ENCODE data around the gene LVRN. TPM values are rescaled to one million over a fixed set of nuclear protein-coding genes. Genes with fewer than 3 reads are reported as not detected.

LVRN gene
- total RNA-seq, 1 donor from 2014 or later, result 0.26 TPM

- H3K4me3 ChIP-seq (ENCODE audit: low read depth, low read length), result no peak overlapping the region
- no peak for FAIRE-seq
- peaks cover 33% of the 10 kb centered on the region for H3K27me3 ChIP-seq (ENCODE audit: control insufficient read depth, insufficient read depth, low read length)
- no peaks in the 10 kb centered on the region for H3K36me3 ChIP-seq (ENCODE audit: control insufficient read depth, insufficient read depth, low read length)
- no peak for TF ChIP-seq CTCF (IDR thresholded peaks at IDR 0.05; ENCODE audit: insufficient read depth, low read length, severe bottlenecking)
- no peak for DNase-seq (ENCODE audit: low read depth)
Measured at GRCh38 chr5:115963566-115963965, 1.3 kb downstream of the LVRN start.

GRCh38 chr5:115968770-115969169 lies 6.5 kb downstream of the LVRN start:
- TF ChIP-seq CTCF (IDR thresholded peaks at IDR 0.05; ENCODE audit: insufficient read depth, low read length, severe bottlenecking), result no peak
- Histone ChIP-seq H3K27me3 (ENCODE audit: control insufficient read depth, insufficient read depth, low read length) (peaks cover 3% of the 10 kb centered on the region), H3K36me3 (ENCODE audit: control insufficient read depth, insufficient read depth, low read length) (no peaks in the 10 kb centered on the region), H3K4me3 (ENCODE audit: low read depth, low read length) (no peak overlapping the region)
- DNase-seq (ENCODE audit: low read depth) (no peak), FAIRE-seq (no peak)

GRCh38 chr5:115977096-115977495 lies 14.8 kb downstream of the LVRN start:
- no peak for FAIRE-seq
- Histone ChIP-seq H3K27me3 (ENCODE audit: control insufficient read depth, insufficient read depth, low read length) (no peaks in the 10 kb centered on the region), H3K4me3 (ENCODE audit: low read depth, low read length) (no peak overlapping the region), H3K36me3 (ENCODE audit: control insufficient read depth, insufficient read depth, low read length) (no peaks in the 10 kb centered on the region)
- DNase-seq (ENCODE audit: low read depth), result no peak
- TF ChIP-seq CTCF (IDR thresholded peaks at IDR 0.05; ENCODE audit: insufficient read depth, low read length, severe bottlenecking), result no peak

- no peak for FAIRE-seq
- H3K4me3 ChIP-seq (ENCODE audit: low read depth, low read length), result no peak overlapping the region
- TF ChIP-seq CTCF (IDR thresholded peaks at IDR 0.05; ENCODE audit: insufficient read depth, low read length, severe bottlenecking), result no peak
- H3K27me3 ChIP-seq (ENCODE audit: control insufficient read depth, insufficient read depth, low read length), result no peaks in the 10 kb centered on the region
- DNase-seq (ENCODE audit: low read depth), result peak; percentile 35
- H3K36me3 ChIP-seq (ENCODE audit: control insufficient read depth, insufficient read depth, low read length), result no peaks in the 10 kb centered on the region
Measured at GRCh38 chr5:115977988-115978387, 15.7 kb downstream of the LVRN start.

GRCh38 chr5:115978779-115979178 lies 16.5 kb downstream of the LVRN start:
- H3K27me3 ChIP-seq (ENCODE audit: control insufficient read depth, insufficient read depth, low read length), result no peaks in the 10 kb centered on the region
- TF ChIP-seq CTCF (IDR thresholded peaks at IDR 0.05; ENCODE audit: insufficient read depth, low read length, severe bottlenecking), result no peak
- H3K4me3 ChIP-seq (ENCODE audit: low read depth, low read length), result no peak overlapping the region
- H3K36me3 ChIP-seq (ENCODE audit: control insufficient read depth, insufficient read depth, low read length), result no peaks in the 10 kb centered on the region
- DNase-seq (ENCODE audit: low read depth), result no peak
- FAIRE-seq, result no peak
